H1 (cell line): ENCODE data around the gene LPP. TPM values are rescaled to one million over a fixed set of nuclear protein-coding genes. Genes with fewer than 3 reads are reported as not detected.

ENCODE experiments used
- CTCF ChIA-PET: fragments of 300-600 bp; sonication (Branson Sonifier 250); formaldehyde crosslinking; loops from one replicate; lab custom pipeline; 2021; ENCODE audit not compliant: partially characterized antibody; lab: Charles Lee
- POLR2A ChIA-PET: fragments of 300-600 bp; sonication (Branson Sonifier 250); formaldehyde crosslinking; loops from one replicate; lab custom pipeline; 2021; ENCODE audit warnings: inconsistent platforms; ENCODE audit not compliant: partially characterized antibody; lab: Charles Lee
- DNase-seq, 2 experiments: peaks; one replicate each; pipeline versions ENCODE4 v3.0.0 to v3.0.0-alpha.2; 2010 to 2022; ENCODE audit warnings: low spot score in 2 of 2, low read depth in 1 of 2, mixed read lengths in 1 of 2
- FAIRE-seq: peaks from 2 replicates; lab custom pipeline; 2011; peaks lifted over from hg19 to GRCh38; lab: Jason Lieb, UNC
- H2AFZ ChIP-seq: 2 replicates; pipeline ENCODE4 v1.8.1; 2012; ENCODE audit warnings: low read length, inconsistent platforms
- H2AK5ac ChIP-seq: 2 replicates; pipeline ENCODE4 v1.6.1; 2013; ENCODE audit warnings: low read depth, low read length
- H2BK120ac ChIP-seq: replicated peaks from 2 replicates; pipeline ENCODE3; 2013; ENCODE audit warnings: low read depth, low read length, inconsistent platforms
- H2BK12ac ChIP-seq: 2 replicates; pipeline ENCODE4 v1.6.1; 2013; ENCODE audit warnings: low read depth, low read length
- H2BK15ac ChIP-seq: 2 replicates; pipeline ENCODE4 v1.6.1; 2013; ENCODE audit warnings: low read length
- H2BK20ac ChIP-seq: 2 replicates; pipeline ENCODE4 v1.6.1; 2013; ENCODE audit warnings: low read length
- H2BK5ac ChIP-seq: 2 replicates; pipeline ENCODE4 v1.6.1; 2013; ENCODE audit warnings: low read depth, low read length
- H3K14ac ChIP-seq: 2 replicates; pipeline ENCODE4 v1.6.1; 2013; ENCODE audit warnings: inconsistent platforms; ENCODE audit not compliant: insufficient read length
- H3K18ac ChIP-seq: 2 replicates; pipeline ENCODE4 v1.6.1; 2013; ENCODE audit warnings: low read length; ENCODE audit errors: extremely low read depth
- H3K23ac ChIP-seq: 2 replicates; pipeline ENCODE4 v1.6.1; 2013; ENCODE audit warnings: inconsistent platforms; ENCODE audit not compliant: insufficient read length
- H3K23me2 ChIP-seq: 2 replicates; pipeline ENCODE4 v1.6.1; 2013; ENCODE audit warnings: low read depth, low read length
- H3K27ac ChIP-seq: 2 replicates; pipeline ENCODE4 v1.6.1; 2011; ENCODE audit warnings: low read depth, low read length, inconsistent platforms
- H3K27me3 ChIP-seq, 4 experiments: replicated peaks in 1 of 4; 1 replicate in 1 of 4; 2 replicates in 3 of 4; pipeline versions ENCODE4 v1.6.1 to v1.8.1; 2011 to 2013; ENCODE audit warnings: low read length in 3 of 4, mild to moderate bottlenecking in 3 of 4, inconsistent platforms in 2 of 4, mixed read lengths in 2 of 4, moderate library complexity in 1 of 4; ENCODE audit not compliant: control insufficient read depth in 3 of 4, insufficient read depth in 3 of 4; ENCODE audit errors: extremely low read depth in 1 of 4
- H3K36me3 ChIP-seq, 4 experiments: 2 replicates each; pipeline versions ENCODE4 v1.6.1 to v1.8.1; 2011 to 2013; ENCODE audit warnings: mild to moderate bottlenecking in 4 of 4, low read length in 3 of 4, moderate library complexity in 2 of 4, control low read depth in 1 of 4, inconsistent platforms in 1 of 4; ENCODE audit not compliant: insufficient read depth in 4 of 4, control insufficient read depth in 2 of 4
- H3K4ac ChIP-seq: replicated peaks from 2 replicates; pipeline ENCODE3; 2013; ENCODE audit warnings: low read length, low read depth, mixed read lengths, inconsistent platforms; ENCODE audit not compliant: insufficient read length
- H3K4me1 ChIP-seq, 4 experiments: replicated peaks in 1 of 4; 1 replicate in 1 of 4; 2 replicates in 3 of 4; pipeline versions ENCODE4 v1.6.1 to v1.8.1; 2011 to 2013; ENCODE audit warnings: low read length in 3 of 4, inconsistent platforms in 2 of 4, mixed read lengths in 1 of 4; ENCODE audit not compliant: insufficient read depth in 4 of 4, control insufficient read depth in 3 of 4
- H3K4me2 ChIP-seq, 2 experiments: 2 replicates each; pipeline versions ENCODE4 v1.6.1 to v1.8.1; 2011 to 2013; ENCODE audit warnings: low read depth in 2 of 2, low read length in 2 of 2, control low read depth in 1 of 2, inconsistent platforms in 1 of 2, mild to moderate bottlenecking in 1 of 2; ENCODE audit not compliant: insufficient read depth in 1 of 2
- H3K4me3 ChIP-seq, 4 experiments: fragments of 200-600, 300-600 bp in 1 of 4; sonication (generic), shearing (Covaris generic), sonication (Bioruptor Twin) in 1 of 4; 2 replicates each; pipeline versions ENCODE4 v1.5.1 to v1.8.1; 2011 to 2016; ENCODE audit warnings: low read length in 4 of 4, low read depth in 3 of 4, control low read depth in 2 of 4, inconsistent platforms in 2 of 4, mild to moderate bottlenecking in 2 of 4, mixed read lengths in 1 of 4, moderate library complexity in 1 of 4; ENCODE audit not compliant: insufficient read depth in 2 of 4; ENCODE audit errors: extremely low read depth in 1 of 4
- H3K56ac ChIP-seq: replicated peaks from 2 replicates; pipeline ENCODE3; 2013; ENCODE audit warnings: low read depth, mild to moderate bottlenecking, mixed read lengths, low read length, inconsistent platforms; ENCODE audit not compliant: insufficient read length
- H3K79me1 ChIP-seq: 2 replicates; pipeline ENCODE4 v1.6.1; 2013; ENCODE audit warnings: low read depth, low read length, control low read depth
- H3K79me2 ChIP-seq, 2 experiments: 2 replicates each; pipeline versions ENCODE4 v1.6.1 to v1.8.1; 2012 to 2013; ENCODE audit warnings: low read length in 2 of 2, mild to moderate bottlenecking in 2 of 2, inconsistent platforms in 1 of 2; ENCODE audit not compliant: insufficient read depth in 2 of 2, control insufficient read depth in 1 of 2
- H3K9ac ChIP-seq, 4 experiments: replicated peaks in 1 of 4; 1 replicate in 1 of 4; 2 replicates in 3 of 4; pipeline versions ENCODE4 v1.6.1 to v1.8.1; 2011 to 2013; ENCODE audit warnings: low read depth in 3 of 4, low read length in 3 of 4, control low read depth in 2 of 4, mild to moderate bottlenecking in 2 of 4, moderate library complexity in 2 of 4, inconsistent platforms in 1 of 4; ENCODE audit errors: extremely low read depth in 1 of 4
- H3K9me3 ChIP-seq, 2 experiments: 2 replicates each; pipeline versions ENCODE4 v1.6.1 to v1.8.1; 2012 to 2013; ENCODE audit warnings: mild to moderate bottlenecking in 2 of 2, moderate library complexity in 2 of 2, control low read depth in 1 of 2, inconsistent platforms in 1 of 2, low read depth in 1 of 2, low read length in 1 of 2, mixed read lengths in 1 of 2; ENCODE audit not compliant: insufficient read depth in 2 of 2
- H4K20me1 ChIP-seq, 2 experiments: replicated peaks in 1 of 2; 2 replicates each; pipeline versions ENCODE3 to v1.8.1; 2011 to 2013; ENCODE audit warnings: inconsistent platforms in 2 of 2, low read length in 2 of 2, mild to moderate bottlenecking in 1 of 2; ENCODE audit not compliant: insufficient read depth in 2 of 2, control insufficient read depth in 1 of 2
- H4K5ac ChIP-seq: 2 replicates; pipeline ENCODE4 v1.6.1; 2013; ENCODE audit warnings: low read length, low read depth, mixed read lengths, inconsistent platforms; ENCODE audit not compliant: insufficient read length
- H4K8ac ChIP-seq: 2 replicates; pipeline ENCODE4 v1.8.0; 2013; ENCODE audit warnings: mild to moderate bottlenecking, moderate library complexity, low read length, inconsistent platforms; ENCODE audit not compliant: insufficient read depth; ENCODE audit errors: extremely low read depth
- H4K91ac ChIP-seq: replicated peaks from 2 replicates; pipeline ENCODE3; 2013; ENCODE audit warnings: low read length, mixed read lengths, inconsistent platforms; ENCODE audit not compliant: insufficient read length
- CHD1 ChIP-seq: IDR thresholded peaks from 2 replicates; pipeline ENCODE4 v1.6.1; 2012; ENCODE audit warnings: low read depth, low read length, improper control_type of control experiment
- EZH2 ChIP-seq: fragments of 200-600 bp; sonication (generic); IDR thresholded peaks from 2 replicates; pipeline ENCODE4 v1.7.1; 2012; ENCODE audit warnings: low read depth, mild to moderate bottlenecking, moderate library complexity, low read length, inconsistent platforms; ENCODE audit not compliant: severe bottlenecking
- FOSL1 ChIP-seq: IDR thresholded peaks from 2 replicates; pipeline ENCODE4 v1.6.1; 2011; ENCODE audit warnings: mild to moderate bottlenecking, low read depth, low read length, moderate library complexity; ENCODE audit not compliant: insufficient read depth
- GTF2F1 ChIP-seq: IDR thresholded peaks from 2 replicates; pipeline ENCODE4 v1.6.1; 2012; ENCODE audit warnings: low read depth, low read length, improper control_type of control experiment, borderline replicate concordance
- HDAC2 ChIP-seq, 2 experiments: fragments of 300-600 bp in 1 of 2; sonication (generic) in 1 of 2; IDR thresholded peaks; 2 replicates each; pipeline ENCODE4 v1.6.1; 2011 to 2012; ENCODE audit warnings: low read depth in 2 of 2, low read length in 2 of 2, mild to moderate bottlenecking in 2 of 2, moderate library complexity in 2 of 2, borderline replicate concordance in 1 of 2, inconsistent platforms in 1 of 2
- JUND ChIP-seq: IDR thresholded peaks from 2 replicates; pipeline ENCODE4 v1.6.1; 2011; ENCODE audit warnings: mild to moderate bottlenecking, improper control_type of control experiment, low read length
- KDM4A ChIP-seq: IDR thresholded peaks from one replicate; pipeline ENCODE4 v1.7.1; 2012; ENCODE audit warnings: low read depth, mild to moderate bottlenecking, moderate library complexity, low read length, inconsistent platforms; ENCODE audit not compliant: severe bottlenecking
- KDM5A ChIP-seq: fragments of 200-600 bp; IDR thresholded peaks from 2 replicates; pipeline ENCODE4 v1.7.1; 2012; ENCODE audit warnings: mild to moderate bottlenecking, low read length, inconsistent platforms, mixed read lengths
- RFX5 ChIP-seq: IDR thresholded peaks from 2 replicates; pipeline ENCODE4 v1.6.1; 2011; ENCODE audit warnings: low read depth, low read length, improper control_type of control experiment, borderline replicate concordance
- SIX5 ChIP-seq: IDR thresholded peaks from 2 replicates; pipeline ENCODE4 v1.6.1; 2011; ENCODE audit warnings: mild to moderate bottlenecking, low read depth, low read length
- SP1 ChIP-seq: IDR thresholded peaks from 2 replicates; pipeline ENCODE4 v1.6.1; 2011; ENCODE audit warnings: low read depth, low read length
- SP4 ChIP-seq: IDR thresholded peaks from 2 replicates; pipeline ENCODE4 v1.6.1; 2012; ENCODE audit warnings: low read length, inconsistent platforms
- TBP ChIP-seq: IDR thresholded peaks from 2 replicates; pipeline ENCODE4 v1.6.1; 2011; ENCODE audit warnings: low read depth, low read length, improper control_type of control experiment
- TEAD4 ChIP-seq: IDR thresholded peaks from 2 replicates; pipeline ENCODE4 v1.6.1; 2012; ENCODE audit warnings: low read depth, low read length, inconsistent platforms, mixed read lengths
- YY1 ChIP-seq: IDR thresholded peaks from 2 replicates; pipeline ENCODE4 v1.6.1; 2011; ENCODE audit warnings: low read depth, mild to moderate bottlenecking, low read length
- WGBS, 2 experiments: shearing (Covaris generic) in 1 of 2; methylation state at CpG; one replicate each; pipeline versions ENCODE4 v1.1.6 to v1.1.7; 2013 to 2015; ENCODE audit warnings: low lambda C conversion rate in 2 of 2, mixed read lengths in 2 of 2, inconsistent platforms in 1 of 2, low coverage in 1 of 2, missing lambda C conversion rate in 1 of 2; ENCODE audit not compliant: insufficient replicate concordance in 2 of 2, insufficient coverage in 1 of 2, insufficient read length in 1 of 2; ENCODE audit errors: extremely low coverage in 1 of 2, missing lambda C conversion rate in 1 of 2; 5-methylcytosine and 5-hydroxymethylcytosine counted together
- polyA plus RNA-seq, 7 experiments: library from polyadenylated mRNA; depleted of rRNA in 3 of 7; stranded (reverse) in 5 of 7; unstranded in 2 of 7; fragments of >200 nt in 5 of 7; fragments of 200-250 nt in 2 of 7; gene quantifications; 1 replicate in 5 of 7; 2 replicates in 1 of 7; 4 replicates in 1 of 7; pipeline versions ENCODE4 v1.2.1 to v1.2.3, GENCODE V29; 2011 to 2013; ENCODE audit warnings: missing spikeins in 2 of 7, mixed read lengths in 2 of 7
- total RNA-seq: library from RNA; stranded (reverse); fragmentation: NEBNext Ultra II Directional; extraction: Animal tissue kit (Norgen Biotek cat#: 25700); gene quantifications from 2 replicates; pipeline ENCODE4 v1.2.1, GENCODE V29; 2021

LPP gene
- total and polyA plus RNA-seq, 2 of the 8 experiments (the other 6 are each of a cell fraction or from before 2014, with no cell fraction given) = 10.0 to 53.3 TPM

DNA sequence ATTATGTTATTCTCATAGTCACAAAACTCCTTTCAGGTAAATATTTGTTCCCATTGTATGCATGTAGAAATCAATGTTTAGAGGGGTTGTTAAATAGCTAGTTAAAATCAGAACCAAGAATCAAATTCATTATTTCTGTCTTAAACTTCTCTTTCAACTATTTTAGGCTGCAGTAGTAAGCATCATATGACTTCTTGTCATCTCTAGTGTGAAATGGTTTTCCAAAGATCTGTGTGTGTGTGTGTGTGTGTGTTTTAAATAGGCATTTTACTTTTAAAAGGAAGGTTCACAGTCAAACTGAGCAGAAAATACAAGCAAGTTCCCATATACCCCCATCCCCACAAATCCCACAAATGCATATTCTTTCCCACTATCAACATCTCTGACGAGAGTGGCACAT, 506.5 kb downstream of the LPP start:
- Histone ChIP-seq H3K4me2 (no peak overlapping the region), H3K9me3 (no peaks in the 10 kb centered on the region), H3K9ac (no peak overlapping the region), H2AFZ (no peak overlapping the region), H3K4ac (no peak overlapping the region), H3K23ac (no peak overlapping the region), H2BK5ac (no peak overlapping the region), H2AK5ac (no peak overlapping the region), H3K27ac (no peak overlapping the region), H4K20me1 (no peaks in the 10 kb centered on the region), H4K8ac (no peak overlapping the region), H4K5ac (no peak overlapping the region), H2BK15ac (no peak overlapping the region), H2BK12ac (no peak overlapping the region), H3K4me1 (peaks cover 0 to 4% (median 0%) of the 10 kb centered on the region in 4 experiments; a peak in 1 of 7 replicates), H2BK120ac (no peak overlapping the region), H3K4me3 (no peak overlapping the region), H3K18ac (no peak overlapping the region), H3K14ac (no peak overlapping the region), H3K79me2 (no peaks in the 10 kb centered on the region), H3K36me3 (no peaks in the 10 kb centered on the region), H3K56ac (no peak overlapping the region), H2BK20ac (no peak overlapping the region), H4K91ac (no peak overlapping the region), H3K27me3 (no peaks in the 10 kb centered on the region), H3K79me1 (no peaks in the 10 kb centered on the region; the same call in 1 of the 2 replicates), H3K23me2 (no peaks in the 10 kb centered on the region)
- ChIA-PET POLR2A (no interaction called here), CTCF (interaction anchor here (1.1 to 1.8 kb wide), 2 partner anchors 12 to 17 kb away, joined by 3 to 5 read pairs; no protein-coding TSS in a partner anchor)
- TF ChIP-seq JUND (no peak), GTF2F1 (no peak), CHD1 (no peak), EZH2 (no peak), FOSL1 (no peak), SIX5 (no peak), YY1 (no peak), KDM4A (no peak), TBP (no peak), SP1 (no peak), TEAD4 (no peak), SP4 (no peak), KDM5A (no peak), RFX5 (no peak), HDAC2 (IDR thresholded peaks at IDR 0.05; ENCODE audit: borderline replicate concordance in 1 of 2, low read depth in 2 of 2, low read length in 2 of 2) (no peak)
- DNase-seq (no peak), FAIRE-seq (no peak)
- 76% methylated on average over 1 of the region's 1 CpG; no CpG with 5 or more reads in 1 of the 2 experiments for WGBS, 2 experiments
